Nephron progenitor cell (in vitro differentiated cells): ENCODE results near the gene MAL.
A peak's percentile ranks its signal among the peaks of the same experiment; 100 is the strongest.

Source experiments
- DNase-seq: peaks from one replicate; pipeline ENCODE4 v3.0.0; 2021
- H3K27ac Mint-ChIP-seq: 2 replicates; pipeline ENCODE4 v1.8.0; 2021; ENCODE audit warnings: mild to moderate bottlenecking, moderate library complexity, mixed read lengths
- H3K27me3 Mint-ChIP-seq: 2 replicates; pipeline ENCODE4 v1.8.0; 2021; ENCODE audit warnings: mild to moderate bottlenecking, low read depth, mixed read lengths; ENCODE audit not compliant: poor library complexity
- H3K36me3 Mint-ChIP-seq: 2 replicates; pipeline ENCODE4 v1.8.0; 2021; ENCODE audit warnings: low read depth, mixed read lengths
- H3K4me1 Mint-ChIP-seq: 2 replicates; pipeline ENCODE4 v1.8.0; 2021; ENCODE audit warnings: mixed read lengths
- H3K4me3 Mint-ChIP-seq: 2 replicates; pipeline ENCODE4 v1.8.0; 2021; ENCODE audit warnings: mild to moderate bottlenecking, moderate library complexity, mixed read lengths
- H3K9me3 Mint-ChIP-seq: 2 replicates; pipeline ENCODE4 v1.8.0; 2021; ENCODE audit warnings: mild to moderate bottlenecking, moderate library complexity, mixed read lengths
- CTCF ChIP-seq: fragments of 200-600 bp; sonication (generic); IDR thresholded peaks from 2 replicates; pipeline ENCODE4 v1.5.0; 2021; ENCODE audit warnings: antibody characterized with exemption

Gene MAL

GRCh38 chr2:95019572-95019971 lies 5.9 kb upstream of the MAL start:
- Mint-ChIP-seq H3K4me3 (no peak overlapping the region), H3K36me3 (no peaks in the 10 kb centered on the region), H3K27ac (no peak overlapping the region), H3K27me3 (peaks cover 54% of the 10 kb centered on the region), H3K4me1 (peaks cover 36% of the 10 kb centered on the region), H3K9me3 (peaks cover 3% of the 10 kb centered on the region)
- DNase-seq: no peak
- no peak for TF ChIP-seq CTCF

- Mint-ChIP-seq H3K27me3 (peaks cover 63% of the 10 kb centered on the region), H3K27ac (no peak overlapping the region), H3K4me3 (no peak overlapping the region), H3K4me1 (peaks cover 27% of the 10 kb centered on the region), H3K36me3 (no peaks in the 10 kb centered on the region), H3K9me3 (peaks cover 3% of the 10 kb centered on the region)
- no peak for DNase-seq
- no peak for TF ChIP-seq CTCF
Measured at GRCh38 chr2:95020275-95021022, 5.1 kb upstream of the MAL start.

GRCh38 chr2:95021023-95021416 lies 4.5 kb upstream of the MAL start:
- Mint-ChIP-seq H3K27me3 (peaks cover 68% of the 10 kb centered on the region), H3K4me1 (peaks cover 30% of the 10 kb centered on the region), H3K9me3 (peaks cover 3% of the 10 kb centered on the region), H3K36me3 (no peaks in the 10 kb centered on the region), H3K4me3 (no peak overlapping the region), H3K27ac (no peak overlapping the region)
- DNase-seq: no peak
- no peak for TF ChIP-seq CTCF

GRCh38 chr2:95021847-95022246 lies 3.7 kb upstream of the MAL start:
- Mint-ChIP-seq H3K4me1 (peaks cover 30% of the 10 kb centered on the region), H3K27ac (no peak overlapping the region), H3K9me3 (peaks cover 3% of the 10 kb centered on the region), H3K36me3 (no peaks in the 10 kb centered on the region), H3K4me3 (no peak overlapping the region), H3K27me3 (peaks cover 76% of the 10 kb centered on the region)
- no peak for DNase-seq
- TF ChIP-seq CTCF: no peak

DNA sequence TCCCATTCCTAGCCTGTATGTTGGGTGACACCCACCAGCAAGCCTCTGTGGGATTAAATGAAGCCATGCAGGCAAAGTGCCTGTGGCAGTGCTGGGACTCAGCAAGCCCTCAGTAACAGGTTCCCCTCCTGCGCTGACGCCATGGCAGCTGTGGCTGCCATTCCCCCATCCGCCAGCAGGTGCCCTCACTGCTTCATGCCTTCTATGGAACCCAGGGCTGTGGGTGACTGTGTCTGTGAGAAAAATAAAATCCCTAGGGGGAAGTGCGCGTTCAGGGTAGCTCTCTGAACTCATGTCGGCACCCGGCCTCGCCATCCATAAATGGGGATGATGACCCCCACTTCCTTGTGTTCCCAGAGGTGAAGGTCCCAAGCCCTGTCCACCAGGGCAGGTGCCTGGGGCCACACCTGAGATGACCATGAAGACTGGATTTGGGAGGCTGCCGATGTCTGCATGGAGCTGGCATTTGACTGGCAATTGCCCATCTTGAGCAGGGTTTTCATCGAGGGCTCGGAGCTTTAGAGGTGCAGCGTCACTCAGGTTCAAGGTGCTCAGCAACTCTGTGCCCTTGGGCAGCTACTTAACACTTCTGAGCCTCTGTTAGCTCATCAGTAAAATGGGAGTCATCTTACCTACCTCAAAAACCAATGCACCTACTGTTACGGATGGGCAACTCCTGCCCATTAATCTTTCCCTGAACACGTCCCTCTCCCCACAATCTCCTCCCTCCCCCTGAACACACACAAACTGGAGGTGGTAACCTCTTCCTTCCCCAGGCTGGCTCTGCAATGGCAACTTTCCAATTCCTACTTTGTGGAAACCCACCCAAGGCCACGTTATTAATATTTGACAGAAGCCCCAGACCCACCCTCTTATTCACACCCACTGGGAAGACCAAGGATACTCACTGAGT lies 2.9 kb upstream of the MAL start:
- Mint-ChIP-seq H3K36me3 (no peaks in the 10 kb centered on the region), H3K27ac (no peak overlapping the region), H3K4me1 (peaks cover 28% of the 10 kb centered on the region), H3K27me3 (peaks cover 81% of the 10 kb centered on the region), H3K4me3 (no peak overlapping the region), H3K9me3 (peaks cover 3% of the 10 kb centered on the region)
- DNase-seq: peak; percentile 87
- peak; percentile 92 for TF ChIP-seq CTCF
